GM10266 (cell line): ENCODE results near the gene MMP17.

Source experiments
- DNase-seq: peaks from one replicate; pipeline ENCODE4 v3.0.0; 2012; ENCODE audit errors: extremely low spot score
- TF ChIP-seq, protein P1 (sequence below): IDR thresholded peaks from 2 replicates; pipeline ENCODE4 v1.5.1; 2012; ENCODE audit warnings: mild to moderate bottlenecking, low read depth; ENCODE audit not compliant: control insufficient read depth, insufficient read depth; ENCODE audit errors: missing control alignments

The MMP17 gene

DNA sequence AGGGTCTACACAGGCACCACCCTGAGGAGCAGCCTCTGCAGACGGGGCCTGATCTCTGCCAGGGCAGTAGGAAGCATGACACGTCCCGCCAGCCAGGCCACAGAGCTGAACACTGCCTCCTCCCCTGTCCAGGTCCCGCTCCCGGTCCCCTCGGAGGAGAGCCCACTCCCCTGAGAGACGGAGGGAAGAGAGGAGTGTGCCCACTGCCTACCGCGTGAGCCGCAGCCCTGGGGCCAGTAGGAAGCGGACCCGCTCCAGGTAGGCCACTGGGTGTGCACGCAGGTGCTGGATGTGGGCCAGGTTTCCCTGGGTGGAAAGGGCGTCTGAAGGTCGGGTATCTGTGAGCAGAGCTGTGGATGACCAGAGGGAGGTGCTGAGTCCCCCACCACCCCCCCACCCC is 41.9 kb upstream of the MMP17 start:
- TF ChIP-seq, protein P1, sequence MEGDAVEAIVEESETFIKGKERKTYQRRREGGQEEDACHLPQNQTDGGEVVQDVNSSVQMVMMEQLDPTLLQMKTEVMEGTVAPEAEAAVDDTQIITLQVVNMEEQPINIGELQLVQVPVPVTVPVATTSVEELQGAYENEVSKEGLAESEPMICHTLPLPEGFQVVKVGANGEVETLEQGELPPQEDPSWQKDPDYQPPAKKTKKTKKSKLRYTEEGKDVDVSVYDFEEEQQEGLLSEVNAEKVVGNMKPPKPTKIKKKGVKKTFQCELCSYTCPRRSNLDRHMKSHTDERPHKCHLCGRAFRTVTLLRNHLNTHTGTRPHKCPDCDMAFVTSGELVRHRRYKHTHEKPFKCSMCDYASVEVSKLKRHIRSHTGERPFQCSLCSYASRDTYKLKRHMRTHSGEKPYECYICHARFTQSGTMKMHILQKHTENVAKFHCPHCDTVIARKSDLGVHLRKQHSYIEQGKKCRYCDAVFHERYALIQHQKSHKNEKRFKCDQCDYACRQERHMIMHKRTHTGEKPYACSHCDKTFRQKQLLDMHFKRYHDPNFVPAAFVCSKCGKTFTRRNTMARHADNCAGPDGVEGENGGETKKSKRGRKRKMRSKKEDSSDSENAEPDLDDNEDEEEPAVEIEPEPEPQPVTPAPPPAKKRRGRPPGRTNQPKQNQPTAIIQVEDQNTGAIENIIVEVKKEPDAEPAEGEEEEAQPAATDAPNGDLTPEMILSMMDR = no peak

GRCh38 chr12:131787143-131787660 is 41.0 kb upstream of the MMP17 start:
- DNase-seq = no peak
- TF ChIP-seq, protein P1 = no peak

More for the DNA sequence above, 41.9 kb upstream of the MMP17 start:
- no peak for DNase-seq

- TF ChIP-seq, protein P1 = no peak
- DNase-seq = no peak
Observed at GRCh38 chr12:131788070-131788469, 40.1 kb upstream of the MMP17 start.

GRCh38 chr12:131789638-131790037 is 38.6 kb upstream of the MMP17 start:
- no peak for DNase-seq
- TF ChIP-seq, protein P1 = no peak

GRCh38 chr12:131793243-131794022 is 34.8 kb upstream of the MMP17 start:
- no peak for DNase-seq
- TF ChIP-seq, protein P1 = no peak

DNA sequence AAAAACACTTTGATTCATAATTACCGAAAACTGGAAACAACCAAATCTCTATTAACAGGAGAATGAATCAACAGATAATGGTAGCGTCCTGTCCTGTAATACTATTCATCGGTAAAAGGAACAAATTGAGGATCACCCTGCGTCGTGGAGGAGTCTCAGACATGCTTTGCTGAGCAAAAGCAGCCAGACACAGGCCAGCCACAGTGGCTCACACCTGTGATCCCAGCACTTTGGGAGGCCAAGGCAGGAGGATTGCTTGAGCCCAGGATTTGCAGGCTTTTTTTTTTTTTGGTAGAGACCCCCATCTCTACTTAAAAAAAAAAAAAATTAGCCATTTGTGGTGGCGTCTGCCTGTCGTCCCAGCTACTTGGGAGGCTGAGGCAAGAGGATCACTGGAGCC is 34.1 kb upstream of the MMP17 start:
- no peak for DNase-seq
- TF ChIP-seq, protein P1 = no peak

- TF ChIP-seq, protein P1 = no peak
- DNase-seq = no peak
Observed at GRCh38 chr12:131794573-131794972, 33.6 kb upstream of the MMP17 start.
